Measurements from ENCODE around the gene KCNJ6. TPM values are rescaled to one million over a fixed set of nuclear protein-coding genes. Genes with fewer than 3 reads are reported as not detected.

Gene KCNJ6
- total RNA-seq, 1 experiment from 2014 or later = 1.2 TPM

DNA sequence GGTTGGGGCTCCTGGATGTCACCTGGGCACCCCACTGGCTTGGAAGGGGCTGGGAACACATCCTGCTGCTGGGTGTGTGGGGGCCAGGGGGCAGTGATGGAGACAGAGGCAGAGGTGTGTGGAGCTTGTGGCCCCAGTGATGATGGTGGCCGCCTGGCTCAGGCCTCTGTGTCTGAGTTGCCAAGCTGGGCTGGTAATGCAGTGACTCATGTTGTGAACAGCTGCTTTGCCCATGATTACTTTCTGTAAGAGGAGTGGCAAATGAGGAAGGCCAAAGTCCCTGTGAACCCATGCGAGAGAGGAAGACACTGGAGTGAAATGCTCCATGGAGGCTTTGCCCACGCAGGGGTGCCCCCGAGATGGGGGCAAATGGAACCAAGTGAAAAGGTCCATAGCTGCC lies 86.8 kb downstream of the KCNJ6 start:
- Histone ChIP-seq H3K14ac (ENCODE audit: insufficient read depth, low read length) (no peak overlapping the region; the same call in 1 of the 2 replicates), H2AK5ac (ENCODE audit: insufficient read length, low read length) (no peak overlapping the region), H3K79me2 (ENCODE audit: insufficient read depth, low read length) (no peaks in the 10 kb centered on the region), H4K8ac (replicated peaks; ENCODE audit: insufficient read length, low read depth, low read length) (no peak overlapping the region), H3K27ac (ENCODE audit: insufficient read length, low read depth, low read length) (no peak overlapping the region), H2BK20ac (ENCODE audit: low read depth, low read length, poor library complexity, severe bottlenecking) (no peak overlapping the region), H4K5ac (ENCODE audit: insufficient read length, low read depth, low read length) (no peak overlapping the region), H2AFZ (ENCODE audit: low read length) (no peak overlapping the region), H3K79me1 (ENCODE audit: insufficient read depth, low read depth, low read length, poor library complexity, severe bottlenecking) (no peaks in the 10 kb centered on the region), H2BK120ac (ENCODE audit: low read depth, low read length, poor library complexity, severe bottlenecking) (no peak overlapping the region), H4K91ac (ENCODE audit: insufficient read length, low read depth, low read length) (no peak overlapping the region), H3K4ac (ENCODE audit: low read depth, low read length) (no peak overlapping the region), H3K23me2 (ENCODE audit: insufficient read length, low read depth, low read length, poor library complexity, severe bottlenecking) (no peaks in the 10 kb centered on the region), H3K18ac (ENCODE audit: insufficient read length, low read depth, low read length) (no peak overlapping the region), H3T11ph (ENCODE audit: low read length) (no peak overlapping the region), H3K56ac (ENCODE audit: insufficient read length, low read depth, low read length) (no peak overlapping the region), H3K9ac (ENCODE audit: extremely low read depth, insufficient read length, low read length) (no peak overlapping the region), H3K9me3 (ENCODE audit: control insufficient read depth, low read depth, low read length) (no peaks in the 10 kb centered on the region), H3K23ac (ENCODE audit: insufficient read length, low read depth, low read length) (no peak overlapping the region), H3K4me2 (ENCODE audit: insufficient read depth, insufficient read length, low read length) (no peak overlapping the region), H2BK5ac (ENCODE audit: insufficient read length, low read length) (no peak overlapping the region), H2BK15ac (ENCODE audit: low read depth, low read length) (no peak overlapping the region), H3K4me1 (ENCODE audit: insufficient read depth, low read length) (peaks cover 2% of the 10 kb centered on the region; the same call in 1 of the 2 replicates), H3K27me3 (ENCODE audit: insufficient read depth, low read length) (no peaks in the 10 kb centered on the region), H4K20me1 (ENCODE audit: control insufficient read depth, insufficient read depth, insufficient read length) (no peaks in the 10 kb centered on the region), H2BK12ac (ENCODE audit: insufficient read length, low read depth, low read length) (no peak overlapping the region)
- WGBS (ENCODE audit: extremely low coverage, insufficient read length, low lambda C conversion rate) = no CpG with 5 or more reads among the region's 4 CpGs
- Mint-ChIP-seq H3K9me3 (no peaks in the 10 kb centered on the region), H3K27ac (no peak overlapping the region; a peak in 3 of 7 replicates), H3K4me3 (no peak overlapping the region), H3K4me1 (peaks cover 57 to 71% of the 10 kb centered on the region in 2 experiments), H3K36me3 (ENCODE audit: insufficient read depth in 1 of 3, low read depth in 3 of 3) (peaks cover 0 to 9% (median 0%) of the 10 kb centered on the region in 3 experiments; a peak in 1 of 7 replicates), H3K27me3 (ENCODE audit: low read depth) (no peaks in the 10 kb centered on the region; the same call in 1 of the 2 replicates)
- TF ChIP-seq, protein P1, sequence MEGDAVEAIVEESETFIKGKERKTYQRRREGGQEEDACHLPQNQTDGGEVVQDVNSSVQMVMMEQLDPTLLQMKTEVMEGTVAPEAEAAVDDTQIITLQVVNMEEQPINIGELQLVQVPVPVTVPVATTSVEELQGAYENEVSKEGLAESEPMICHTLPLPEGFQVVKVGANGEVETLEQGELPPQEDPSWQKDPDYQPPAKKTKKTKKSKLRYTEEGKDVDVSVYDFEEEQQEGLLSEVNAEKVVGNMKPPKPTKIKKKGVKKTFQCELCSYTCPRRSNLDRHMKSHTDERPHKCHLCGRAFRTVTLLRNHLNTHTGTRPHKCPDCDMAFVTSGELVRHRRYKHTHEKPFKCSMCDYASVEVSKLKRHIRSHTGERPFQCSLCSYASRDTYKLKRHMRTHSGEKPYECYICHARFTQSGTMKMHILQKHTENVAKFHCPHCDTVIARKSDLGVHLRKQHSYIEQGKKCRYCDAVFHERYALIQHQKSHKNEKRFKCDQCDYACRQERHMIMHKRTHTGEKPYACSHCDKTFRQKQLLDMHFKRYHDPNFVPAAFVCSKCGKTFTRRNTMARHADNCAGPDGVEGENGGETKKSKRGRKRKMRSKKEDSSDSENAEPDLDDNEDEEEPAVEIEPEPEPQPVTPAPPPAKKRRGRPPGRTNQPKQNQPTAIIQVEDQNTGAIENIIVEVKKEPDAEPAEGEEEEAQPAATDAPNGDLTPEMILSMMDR (conservative IDR thresholded peaks at IDR 0.05) = no peak
- no peak for DNase-seq

Measured in H9 (cell line).